ENCODE data around the gene TMA7.
"Not testable (repeated sequence)": the region's sequence is repeated elsewhere in the genome, so short reads cannot be mapped to it uniquely, and the experiment has no call there.

Gene TMA7

DNA sequence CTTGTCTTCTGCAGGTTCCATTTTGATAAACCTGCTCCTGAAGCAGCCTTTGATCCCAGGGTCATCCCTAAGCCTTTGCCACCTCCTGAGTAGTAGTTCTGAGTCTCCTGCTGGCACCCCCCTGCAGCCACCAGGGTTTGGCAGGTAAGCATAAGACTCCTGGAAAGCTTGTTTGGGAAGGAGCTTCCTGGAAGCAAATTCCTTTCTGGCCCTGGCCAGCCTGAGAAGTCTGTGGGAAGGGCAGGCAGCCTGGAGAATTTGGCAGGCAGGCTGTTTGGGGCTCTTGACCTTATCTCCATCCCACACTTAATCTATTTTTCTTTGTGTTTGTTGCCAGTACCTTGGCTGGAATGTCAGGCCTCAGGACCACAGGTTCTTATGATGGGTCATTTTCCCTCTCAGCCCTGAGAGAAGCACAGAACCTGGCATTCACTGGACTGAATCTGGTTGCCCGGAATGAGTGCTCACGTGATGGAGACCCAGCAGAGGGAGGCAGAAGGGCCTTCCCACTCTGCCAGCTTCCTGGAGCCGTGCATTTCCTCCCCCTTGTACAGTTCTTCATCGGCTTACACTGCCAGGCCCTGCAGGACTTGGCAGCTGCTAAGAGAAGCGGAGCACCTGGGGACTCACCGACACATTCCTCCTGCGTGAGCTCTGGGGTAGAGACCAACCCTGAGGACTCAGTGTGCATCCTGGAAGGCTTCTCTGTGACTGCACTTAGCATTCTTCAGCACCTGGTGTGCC, 19.9 kb downstream of the TMA7 start:
- H3K4me3 ChIP-seq (ENCODE audit: low read depth in 1 of 2, low read length in 1 of 2), result no peak overlapping the region
- peaks cover under 1% of the 10 kb centered on the region in 2 experiments for H3K4me1 ChIP-seq (ENCODE audit: control insufficient read depth in 1 of 2, insufficient read depth in 1 of 2, low read depth in 1 of 2, low read length in 1 of 2)
- no peaks in the 10 kb centered on the region for H3K9me3 ChIP-seq
- peaks cover 59% of the 10 kb centered on the region for H3K36me3 ChIP-seq
- no peaks in the 10 kb centered on the region for H3K27me3 ChIP-seq
- no peak overlapping the region for H3K27ac ChIP-seq
- TF ChIP-seq CTCF (IDR thresholded peaks at IDR 0.05), result no peak

DNA sequence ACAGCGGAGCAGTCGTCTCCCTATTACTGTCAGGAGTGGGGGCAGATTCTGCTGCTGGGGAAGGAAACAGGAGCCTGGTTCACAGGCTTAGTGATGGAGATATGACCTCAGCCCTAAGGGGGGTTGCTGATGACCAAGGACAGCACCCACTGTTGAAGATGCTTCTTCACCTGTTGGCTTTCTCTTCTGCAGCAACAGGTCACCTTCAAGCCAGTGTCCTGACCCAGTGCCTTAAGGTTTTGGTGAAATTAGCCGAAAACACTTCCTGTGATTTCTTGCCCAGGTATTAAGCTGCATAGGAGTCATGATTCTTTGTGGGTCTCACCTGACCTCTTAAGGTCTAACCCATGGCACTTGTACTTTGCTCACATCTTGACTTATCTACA, 20.5 kb downstream of the TMA7 start:
- no peak for TF ChIP-seq CTCF (IDR thresholded peaks at IDR 0.05)
- no peaks in the 10 kb centered on the region for H3K27me3 ChIP-seq
- peaks cover 6% of the 10 kb centered on the region in 2 experiments for H3K4me1 ChIP-seq (ENCODE audit: control insufficient read depth in 1 of 2, insufficient read depth in 1 of 2, low read depth in 1 of 2, low read length in 1 of 2)
- H3K36me3 ChIP-seq, result peaks cover 54% of the 10 kb centered on the region
- H3K27ac ChIP-seq, result no peak overlapping the region
- H3K9me3 ChIP-seq, result no peaks in the 10 kb centered on the region
- no peak overlapping the region for H3K4me3 ChIP-seq (ENCODE audit: low read depth in 1 of 2, low read length in 1 of 2)

GRCh38 chr3:48461767-48462166, 21.7 kb downstream of the TMA7 start:
- H3K9me3 ChIP-seq; H3K27ac ChIP-seq; H3K4me3 ChIP-seq (ENCODE audit: low read depth in 1 of 2, low read length in 1 of 2); H3K27me3 ChIP-seq: not testable (repeated sequence)
- Histone ChIP-seq H3K36me3 (peaks cover 50% of the 10 kb centered on the region), H3K4me1 (ENCODE audit: control insufficient read depth in 1 of 2, insufficient read depth in 1 of 2, low read depth in 1 of 2, low read length in 1 of 2) (peaks cover 18% of the 10 kb centered on the region in 2 experiments)

DNA sequence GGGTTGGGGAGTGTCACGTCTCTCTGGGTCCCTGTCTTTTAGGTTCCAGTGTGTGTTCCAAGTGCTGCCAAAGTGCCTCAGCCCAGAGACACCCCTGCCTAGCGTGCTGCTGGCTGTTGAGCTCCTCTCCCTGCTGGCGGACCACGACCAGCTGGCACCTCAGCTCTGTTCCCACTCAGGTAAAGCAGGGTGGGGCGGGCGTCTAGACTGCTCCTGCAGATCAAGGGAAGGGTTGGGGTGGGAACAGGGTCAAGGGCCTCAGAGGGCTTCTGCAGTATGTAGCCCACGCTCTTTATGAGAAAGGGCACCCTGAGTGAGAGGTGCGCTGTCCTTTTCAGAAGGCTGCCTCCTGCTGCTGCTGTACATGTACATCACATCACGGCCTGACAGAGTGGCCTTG, 23.6 kb downstream of the TMA7 start:
- no peaks in the 10 kb centered on the region for H3K9me3 ChIP-seq
- no peak overlapping the region for H3K4me3 ChIP-seq (ENCODE audit: low read depth in 1 of 2, low read length in 1 of 2)
- H3K27me3 ChIP-seq, result no peaks in the 10 kb centered on the region
- H3K36me3 ChIP-seq, result peaks cover 60% of the 10 kb centered on the region
- no peak for TF ChIP-seq CTCF (IDR thresholded peaks at IDR 0.05)
- no peak overlapping the region for H3K27ac ChIP-seq
- peaks cover 26 to 27% of the 10 kb centered on the region in 2 experiments for H3K4me1 ChIP-seq (ENCODE audit: control insufficient read depth in 1 of 2, insufficient read depth in 1 of 2, low read depth in 1 of 2, low read length in 1 of 2)

DNA sequence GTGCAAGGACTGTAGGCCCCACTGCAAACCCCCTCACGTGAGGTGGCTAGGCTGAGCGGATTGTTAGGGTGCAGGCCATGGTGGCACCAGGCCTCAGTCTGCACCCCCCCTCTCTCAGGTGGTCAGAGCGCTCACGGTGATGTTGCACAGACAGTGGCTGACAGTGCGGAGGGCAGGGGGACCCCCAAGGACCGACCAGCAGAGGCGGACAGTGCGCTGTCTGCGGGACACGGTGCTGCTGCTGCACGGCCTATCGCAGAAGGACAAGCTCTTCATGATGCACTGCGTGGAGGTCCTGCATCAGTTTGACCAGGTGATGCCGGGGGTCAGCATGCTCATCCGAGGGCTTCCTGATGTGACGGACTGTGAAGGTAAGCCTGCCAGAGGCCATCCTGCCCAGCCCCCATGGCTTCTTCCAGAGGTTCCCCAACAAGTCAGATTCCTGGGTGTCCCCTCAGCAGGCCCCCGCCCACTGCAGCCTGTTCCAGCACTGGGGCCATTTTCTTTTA, 24.7 kb downstream of the TMA7 start:
- H3K4me3 ChIP-seq (ENCODE audit: low read depth in 1 of 2, low read length in 1 of 2), result no peak overlapping the region
- no peak for TF ChIP-seq CTCF (IDR thresholded peaks at IDR 0.05)
- peak overlapping the region; percentile 97 for H3K27ac ChIP-seq
- H3K4me1 ChIP-seq (ENCODE audit: control insufficient read depth in 1 of 2, insufficient read depth in 1 of 2, low read depth in 1 of 2, low read length in 1 of 2), result peaks cover 29 to 30% of the 10 kb centered on the region in 2 experiments
- no peaks in the 10 kb centered on the region for H3K9me3 ChIP-seq
- peaks cover 60% of the 10 kb centered on the region for H3K36me3 ChIP-seq
- no peaks in the 10 kb centered on the region for H3K27me3 ChIP-seq

GRCh38 chr3:48465237-48465530, 25.1 kb downstream of the TMA7 start:
- H3K4me1 ChIP-seq (ENCODE audit: control insufficient read depth in 1 of 2, insufficient read depth in 1 of 2, low read depth in 1 of 2, low read length in 1 of 2), result peaks cover 34 to 35% of the 10 kb centered on the region in 2 experiments
- TF ChIP-seq CTCF (IDR thresholded peaks at IDR 0.05), result no peak
- H3K27me3 ChIP-seq, result no peaks in the 10 kb centered on the region
- peak overlapping the region; percentile 63 to 67 for H3K4me3 ChIP-seq (ENCODE audit: low read depth in 1 of 2, low read length in 1 of 2)
- no peaks in the 10 kb centered on the region for H3K9me3 ChIP-seq
- peak overlapping the region; percentile 97 for H3K27ac ChIP-seq
- H3K36me3 ChIP-seq, result peaks cover 60% of the 10 kb centered on the region

Data from neutrophil (primary cell).